Measurements from ENCODE around the gene EXOC2.

DNA sequence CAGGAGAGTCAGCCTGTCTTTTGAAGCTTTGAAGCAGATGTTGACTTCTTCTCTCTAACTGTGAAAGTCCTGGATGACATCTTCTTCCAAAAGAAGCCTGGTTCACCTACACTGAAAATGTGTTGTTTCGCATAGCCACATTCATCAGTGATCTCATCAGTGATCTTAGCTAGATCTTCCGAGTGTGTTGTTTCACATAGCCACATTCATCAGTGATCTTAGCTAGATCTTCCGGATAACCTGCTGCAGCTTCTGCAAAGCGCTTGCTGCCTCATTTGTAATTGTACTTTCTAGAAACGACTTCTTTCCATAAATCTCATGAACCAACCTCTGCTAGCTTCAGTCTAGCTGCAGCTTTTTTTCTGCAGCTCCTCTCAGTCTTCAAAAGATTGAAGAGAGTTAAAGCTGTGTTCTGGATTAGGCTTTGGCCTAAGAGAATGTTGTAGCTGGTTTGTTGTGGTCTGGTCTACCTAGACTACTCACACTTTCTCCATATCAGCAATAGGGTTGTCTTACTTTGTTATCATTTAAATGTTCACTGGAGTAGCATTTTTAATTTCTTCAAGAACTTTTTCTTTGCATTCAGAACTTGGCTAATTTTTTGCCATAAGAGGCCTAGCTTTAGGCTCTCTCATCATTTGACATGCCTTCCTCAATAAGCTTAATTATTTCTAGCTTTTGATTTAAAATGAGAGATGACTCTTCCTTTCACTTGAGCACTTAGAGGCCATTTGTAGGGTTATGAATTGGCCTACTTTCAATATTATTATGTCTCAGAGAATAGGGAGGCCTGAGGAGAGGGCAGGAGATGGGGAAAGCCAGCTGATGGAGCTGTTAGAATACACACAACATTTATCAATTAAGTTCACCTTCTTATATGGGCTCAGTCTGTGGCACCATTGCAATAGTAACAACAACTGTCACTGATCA lies 48.7 kb upstream of the EXOC2 start:
- TF ChIP-seq POLR2AphosphoS5 (IDR thresholded peaks at IDR 0.05), result no peak
- TF ChIP-seq, protein P1, sequence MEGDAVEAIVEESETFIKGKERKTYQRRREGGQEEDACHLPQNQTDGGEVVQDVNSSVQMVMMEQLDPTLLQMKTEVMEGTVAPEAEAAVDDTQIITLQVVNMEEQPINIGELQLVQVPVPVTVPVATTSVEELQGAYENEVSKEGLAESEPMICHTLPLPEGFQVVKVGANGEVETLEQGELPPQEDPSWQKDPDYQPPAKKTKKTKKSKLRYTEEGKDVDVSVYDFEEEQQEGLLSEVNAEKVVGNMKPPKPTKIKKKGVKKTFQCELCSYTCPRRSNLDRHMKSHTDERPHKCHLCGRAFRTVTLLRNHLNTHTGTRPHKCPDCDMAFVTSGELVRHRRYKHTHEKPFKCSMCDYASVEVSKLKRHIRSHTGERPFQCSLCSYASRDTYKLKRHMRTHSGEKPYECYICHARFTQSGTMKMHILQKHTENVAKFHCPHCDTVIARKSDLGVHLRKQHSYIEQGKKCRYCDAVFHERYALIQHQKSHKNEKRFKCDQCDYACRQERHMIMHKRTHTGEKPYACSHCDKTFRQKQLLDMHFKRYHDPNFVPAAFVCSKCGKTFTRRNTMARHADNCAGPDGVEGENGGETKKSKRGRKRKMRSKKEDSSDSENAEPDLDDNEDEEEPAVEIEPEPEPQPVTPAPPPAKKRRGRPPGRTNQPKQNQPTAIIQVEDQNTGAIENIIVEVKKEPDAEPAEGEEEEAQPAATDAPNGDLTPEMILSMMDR (IDR thresholded peaks at IDR 0.05), result no peak
- TF ChIP-seq POLR2A (IDR thresholded peaks at IDR 0.05), result no peak

All from transverse colon (tissue), 4 donors.